ENCODE measurements around the gene CTU1.

GRCh38 chr19:51148580-51148979 lies 40.4 kb upstream of the CTU1 start:
- no peak for TF ChIP-seq CTCF (IDR thresholded peaks at IDR 0.05)
- no peak for TF ChIP-seq SIN3A (IDR thresholded peaks at IDR 0.05; ENCODE audit: borderline replicate concordance, insufficient read depth, low read depth, low read length)

Data from Panc1 (cell line).